HEK293 (cell line): ENCODE results near the gene AGO3.

Source experiments
- ELK4 ChIP-seq: IDR thresholded peaks from 2 replicates; pipeline ENCODE4 v1.6.1; 2011; ENCODE audit warnings: mild to moderate bottlenecking, low read depth, low read length, borderline replicate concordance
- GFI1B ChIP-seq: fragments of 450-650 bp; formaldehyde crosslinking; IDR thresholded peaks from 2 replicates; pipeline ENCODE4 v1.5.1; 2016; ENCODE audit warnings: missing biosample characterization, missing genetic modification characterization
- GLIS1 ChIP-seq: fragments of 450-650 bp; formaldehyde crosslinking; IDR thresholded peaks from 2 replicates; pipeline ENCODE4 v1.5.1; 2016; ENCODE audit warnings: missing biosample characterization, missing genetic modification characterization
- HOXA7 ChIP-seq: sonication (generic); formaldehyde crosslinking; IDR thresholded peaks from 2 replicates; pipeline ENCODE4 v1.8.1; 2022; ENCODE audit warnings: missing genetic modification reagents, borderline replicate concordance
- HOXD13 ChIP-seq: sonication (generic); formaldehyde crosslinking; IDR thresholded peaks from 2 replicates; pipeline ENCODE4 v1.8.0; 2022; ENCODE audit warnings: missing genetic modification reagents, borderline replicate concordance
- IKZF3 ChIP-seq: fragments of 450-650 bp; IDR thresholded peaks from 2 replicates; pipeline ENCODE4 v1.5.0; 2018; ENCODE audit warnings: missing biosample characterization, mild to moderate bottlenecking, missing genetic modification characterization, moderate library complexity
- MYNN ChIP-seq: fragments of 450-650 bp; formaldehyde crosslinking; IDR thresholded peaks from 2 replicates; pipeline ENCODE4 v1.5.1; 2016; ENCODE audit warnings: missing biosample characterization, missing genetic modification characterization, borderline replicate concordance
- OSR2 ChIP-seq: fragments of 450-650 bp; formaldehyde crosslinking; IDR thresholded peaks from 2 replicates; pipeline ENCODE4 v1.5.1; 2016; ENCODE audit warnings: missing biosample characterization, missing genetic modification characterization
- PBX3 ChIP-seq: sonication (generic); formaldehyde crosslinking; IDR thresholded peaks from 2 replicates; pipeline ENCODE4 v1.8.1; 2022; ENCODE audit warnings: mild to moderate bottlenecking, moderate library complexity, missing genetic modification reagents
- RBAK ChIP-seq: fragments of 450-650 bp; formaldehyde crosslinking; IDR thresholded peaks from 2 replicates; pipeline ENCODE4 v1.5.1; 2016; ENCODE audit warnings: missing biosample characterization, missing genetic modification characterization
- SCRT2 ChIP-seq: fragments of 450-650 bp; formaldehyde crosslinking; IDR thresholded peaks from 2 replicates; pipeline ENCODE4 v1.5.1; 2016; ENCODE audit warnings: missing biosample characterization, missing genetic modification characterization
- TSHZ1 ChIP-seq: fragments of 450-650 bp; formaldehyde crosslinking; IDR thresholded peaks from 2 replicates; pipeline ENCODE4 v1.5.1; 2016; ENCODE audit warnings: missing biosample characterization, missing genetic modification characterization, borderline replicate concordance
- YY1 ChIP-seq: fragments of 450-650 bp; formaldehyde crosslinking; IDR thresholded peaks from 2 replicates; pipeline ENCODE4 v1.5.1; 2018; ENCODE audit warnings: missing biosample characterization, missing genetic modification characterization
- ZFP41 ChIP-seq: fragments of 450-650 bp; formaldehyde crosslinking; IDR thresholded peaks from 2 replicates; pipeline ENCODE4 v1.5.1; 2016; ENCODE audit warnings: missing biosample characterization, missing genetic modification characterization, borderline replicate concordance
- ZFP69B ChIP-seq: fragments of 450-650 bp; formaldehyde crosslinking; IDR thresholded peaks from 2 replicates; pipeline ENCODE4 v1.5.1; 2016; ENCODE audit warnings: missing biosample characterization, missing genetic modification characterization
- ZIC2 ChIP-seq: fragments of 450-650 bp; formaldehyde crosslinking; IDR thresholded peaks from 2 replicates; pipeline ENCODE4 v1.5.1; 2016; ENCODE audit warnings: missing biosample characterization, missing genetic modification characterization
- ZNF148 ChIP-seq: fragments of 450-650 bp; formaldehyde crosslinking; IDR thresholded peaks from 2 replicates; pipeline ENCODE4 v1.5.0; 2017; ENCODE audit warnings: missing biosample characterization, missing genetic modification characterization, borderline replicate concordance
- ZNF2 ChIP-seq: fragments of 450-650 bp; formaldehyde crosslinking; IDR thresholded peaks from 2 replicates; pipeline ENCODE4 v1.5.1; 2016; ENCODE audit warnings: missing biosample characterization, missing genetic modification characterization
- ZNF24 ChIP-seq: fragments of 450-650 bp; formaldehyde crosslinking; IDR thresholded peaks from 2 replicates; pipeline ENCODE4 v1.5.1; 2016; ENCODE audit warnings: missing biosample characterization, missing genetic modification characterization
- ZNF280D ChIP-seq: fragments of 450-650 bp; formaldehyde crosslinking; IDR thresholded peaks from 2 replicates; pipeline ENCODE4 v1.5.1; 2016; ENCODE audit warnings: missing biosample characterization, missing genetic modification characterization
- ZNF292 ChIP-seq: fragments of 450-650 bp; formaldehyde crosslinking; IDR thresholded peaks from 2 replicates; pipeline ENCODE4 v1.5.1; 2016; ENCODE audit warnings: low read depth, missing biosample characterization, missing genetic modification characterization, borderline replicate concordance
- ZNF335 ChIP-seq: fragments of 450-650 bp; formaldehyde crosslinking; conservative IDR thresholded peaks from 2 replicates; pipeline ENCODE4 v1.5.1; 2016; ENCODE audit warnings: missing biosample characterization, missing genetic modification characterization
- ZNF398 ChIP-seq: fragments of 450-650 bp; formaldehyde crosslinking; IDR thresholded peaks from 2 replicates; pipeline ENCODE4 v1.5.1; 2017; ENCODE audit warnings: missing biosample characterization, missing genetic modification characterization
- ZNF555 ChIP-seq: fragments of 450-650 bp; formaldehyde crosslinking; conservative IDR thresholded peaks from 2 replicates; pipeline ENCODE4 v1.5.1; 2017; ENCODE audit warnings: missing biosample characterization, mild to moderate bottlenecking, missing genetic modification characterization, inconsistent platforms
- ZNF837 ChIP-seq: fragments of 450-650 bp; formaldehyde crosslinking; IDR thresholded peaks from 2 replicates; pipeline ENCODE4 v1.5.1; 2016; ENCODE audit warnings: missing biosample characterization, missing genetic modification characterization

Gene AGO3

GRCh38 chr1:35930593-35931445 is at the start of gene AGO3 (continued):
- TF ChIP-seq ZNF148 (tag by site-specific recombination) = no peak
- no peak for TF ChIP-seq ZIC2 (tag by site-specific recombination)
- peak; percentile 35; the same call in 1 of the 2 replicates for TF ChIP-seq ELK4
- no peak for TF ChIP-seq HOXA7 (CRISPR knock-in tag)
- TF ChIP-seq ZNF335 (tag by site-specific recombination) = no peak
- TF ChIP-seq MYNN (tag by site-specific recombination) = 0 out of 2 replicates have a peak, but pooled peaks have one; percentile 11
- TF ChIP-seq TSHZ1 (tag by site-specific recombination) = peak; percentile 5; the same call in 1 of the 2 replicates
- TF ChIP-seq ZNF555 (tag by site-specific recombination) = no peak
- no peak for TF ChIP-seq ZNF280D (tag by site-specific recombination)
- TF ChIP-seq GFI1B (tag by site-specific recombination) = no peak
- no peak; the same call in 1 of the 2 replicates for TF ChIP-seq PBX3
- TF ChIP-seq ZNF292 = no peak
- TF ChIP-seq GLIS1 (tag by site-specific recombination) = peak; percentile 77
- peak; percentile 13; the same call in 1 of the 2 replicates for TF ChIP-seq YY1 (tag by site-specific recombination)
- TF ChIP-seq SCRT2 = 0 out of 2 replicates have a peak, but pooled peaks have one; percentile 23
- no peak; the same call in 1 of the 2 replicates for TF ChIP-seq ZNF24 (tag by site-specific recombination)
- peak; percentile 59 for TF ChIP-seq ZNF398
- TF ChIP-seq HOXD13 = no peak
- peak; percentile 3; the same call in 1 of the 2 replicates for TF ChIP-seq IKZF3 (tag by site-specific recombination)
- TF ChIP-seq RBAK (tag by site-specific recombination) = no peak
- no peak for TF ChIP-seq OSR2
- no peak for TF ChIP-seq ZFP41
- no peak; the same call in 1 of the 2 replicates for TF ChIP-seq ZNF2
- no peak for TF ChIP-seq ZNF837
- no peak; the same call in 1 of the 2 replicates for TF ChIP-seq ZFP69B
